Testis (tissue), 2 donors: Measurements from ENCODE around the gene MACROD2.

ENCODE experiments used
- POLR2A ChIP-seq: fragments of 450-650 bp; IDR thresholded peaks from one replicate; pipeline ENCODE4 v1.6.1; 2017; ENCODE audit warnings: antibody characterized with exemption, mild to moderate bottlenecking, moderate library complexity
- TF ChIP-seq, protein P1 (sequence below), 3 experiments: fragments of 450-650 bp in 2 of 3; fragments of 200-600 bp in 1 of 3; sonication (generic) in 1 of 3; IDR thresholded peaks; one replicate each; pipeline ENCODE4 v1.5.1; 2016 to 2019; ENCODE audit warnings: antibody characterized with exemption in 3 of 3, mild to moderate bottlenecking in 2 of 3, moderate library complexity in 1 of 3

DNA sequence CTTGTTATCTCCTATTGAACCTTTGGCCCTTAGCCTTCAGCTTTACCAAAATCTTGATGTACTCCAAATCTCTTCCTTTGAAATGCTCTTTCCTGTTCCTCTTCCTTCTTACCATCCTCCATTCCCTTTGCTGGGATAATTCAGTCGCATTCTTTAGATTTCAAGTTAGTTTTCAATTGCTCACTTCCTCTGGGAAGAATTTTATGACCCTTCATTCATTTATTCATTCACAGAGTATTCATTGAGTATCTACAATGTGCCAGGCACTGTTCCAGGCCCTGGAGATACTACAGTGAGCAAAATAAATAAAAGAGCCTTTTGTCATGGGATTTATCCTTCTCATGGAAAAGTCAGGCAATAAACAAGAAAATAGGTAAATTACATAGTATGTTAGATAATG lies 890.3 kb downstream of the MACROD2 start:
- TF ChIP-seq, protein P1, sequence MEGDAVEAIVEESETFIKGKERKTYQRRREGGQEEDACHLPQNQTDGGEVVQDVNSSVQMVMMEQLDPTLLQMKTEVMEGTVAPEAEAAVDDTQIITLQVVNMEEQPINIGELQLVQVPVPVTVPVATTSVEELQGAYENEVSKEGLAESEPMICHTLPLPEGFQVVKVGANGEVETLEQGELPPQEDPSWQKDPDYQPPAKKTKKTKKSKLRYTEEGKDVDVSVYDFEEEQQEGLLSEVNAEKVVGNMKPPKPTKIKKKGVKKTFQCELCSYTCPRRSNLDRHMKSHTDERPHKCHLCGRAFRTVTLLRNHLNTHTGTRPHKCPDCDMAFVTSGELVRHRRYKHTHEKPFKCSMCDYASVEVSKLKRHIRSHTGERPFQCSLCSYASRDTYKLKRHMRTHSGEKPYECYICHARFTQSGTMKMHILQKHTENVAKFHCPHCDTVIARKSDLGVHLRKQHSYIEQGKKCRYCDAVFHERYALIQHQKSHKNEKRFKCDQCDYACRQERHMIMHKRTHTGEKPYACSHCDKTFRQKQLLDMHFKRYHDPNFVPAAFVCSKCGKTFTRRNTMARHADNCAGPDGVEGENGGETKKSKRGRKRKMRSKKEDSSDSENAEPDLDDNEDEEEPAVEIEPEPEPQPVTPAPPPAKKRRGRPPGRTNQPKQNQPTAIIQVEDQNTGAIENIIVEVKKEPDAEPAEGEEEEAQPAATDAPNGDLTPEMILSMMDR (IDR thresholded peaks at IDR 0.05), result no peak
- TF ChIP-seq POLR2A, result no peak
